HTERT RPE-1 (cell line): ENCODE measurements around the gene R3HDM2.
"Not testable (repeated sequence)": the region's sequence is repeated elsewhere in the genome, so short reads cannot be mapped to it uniquely, and the experiment has no call there.

Experiments used
- in situ Hi-C: fragments of 300-500 bp; cut with MboI; formaldehyde crosslinking; loops from 4 replicates; pipeline ENCODE4 v1.14.3; 2020; ENCODE audit warnings: low sequenced_read_pairs

Gene R3HDM2

DNA sequence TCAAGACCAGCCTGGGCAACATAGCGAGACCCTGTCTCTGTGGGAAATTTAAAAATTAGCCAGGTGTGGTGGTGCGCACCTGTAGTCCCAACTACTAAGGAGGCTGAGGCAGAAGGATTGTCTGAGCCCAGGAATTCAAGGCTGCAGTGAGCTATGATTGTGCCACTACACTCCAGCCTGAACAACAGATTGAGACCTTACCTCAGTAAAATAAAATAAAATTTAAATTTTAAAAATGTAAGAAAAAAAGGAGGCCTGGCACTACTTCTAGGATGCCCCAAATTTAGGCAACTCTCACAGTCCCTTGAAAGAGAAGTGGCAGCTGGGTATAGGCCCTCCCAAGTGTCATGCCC is 23.3 kb upstream of the R3HDM2 start:
- in situ Hi-C loops, result no loop called here

- in situ Hi-C loops, result no loop called here
Observed at GRCh38 chr12:57452937-57453509, 22.2 kb upstream of the R3HDM2 start.

DNA sequence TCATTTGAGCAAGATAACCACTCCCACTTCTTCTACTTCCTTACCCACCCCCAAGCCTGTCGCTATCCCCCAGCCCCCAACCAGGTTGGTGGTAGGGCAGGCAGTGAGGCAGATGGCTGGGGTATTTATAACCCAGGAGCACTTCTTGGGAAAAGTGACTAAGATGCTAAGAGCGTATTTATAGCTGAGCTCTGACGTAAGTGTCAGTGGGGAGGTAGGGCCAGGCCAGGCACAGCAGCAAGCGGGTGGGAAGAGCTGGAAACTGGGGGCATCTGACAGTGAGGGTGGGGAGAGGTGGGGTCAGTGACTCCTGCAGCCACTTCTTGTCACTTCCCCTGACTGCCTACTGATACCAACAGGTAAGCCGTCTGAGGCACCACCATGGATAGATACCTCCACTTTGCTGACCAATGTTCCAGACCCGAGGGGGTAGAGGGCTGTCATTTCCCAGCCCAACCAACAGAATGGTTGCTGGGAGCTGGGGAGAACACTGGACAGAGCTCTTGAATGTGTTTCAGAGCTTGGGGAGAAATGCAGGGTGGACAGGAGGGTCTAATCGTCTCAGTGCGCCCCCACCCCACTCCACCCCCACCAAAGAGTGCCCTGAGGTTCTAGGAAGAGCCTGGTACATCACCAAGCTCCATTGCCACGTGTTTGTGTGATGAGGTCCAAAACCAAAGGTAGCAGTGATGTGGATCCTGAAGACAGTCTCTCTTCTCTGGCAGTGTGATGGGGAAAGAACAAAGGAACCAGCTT is 21.5 kb upstream of the R3HDM2 start:
- in situ Hi-C loops, result no loop called here

- in situ Hi-C loops, result no loop called here
Observed at GRCh38 chr12:57451233-57451778, 20.5 kb upstream of the R3HDM2 start.

DNA sequence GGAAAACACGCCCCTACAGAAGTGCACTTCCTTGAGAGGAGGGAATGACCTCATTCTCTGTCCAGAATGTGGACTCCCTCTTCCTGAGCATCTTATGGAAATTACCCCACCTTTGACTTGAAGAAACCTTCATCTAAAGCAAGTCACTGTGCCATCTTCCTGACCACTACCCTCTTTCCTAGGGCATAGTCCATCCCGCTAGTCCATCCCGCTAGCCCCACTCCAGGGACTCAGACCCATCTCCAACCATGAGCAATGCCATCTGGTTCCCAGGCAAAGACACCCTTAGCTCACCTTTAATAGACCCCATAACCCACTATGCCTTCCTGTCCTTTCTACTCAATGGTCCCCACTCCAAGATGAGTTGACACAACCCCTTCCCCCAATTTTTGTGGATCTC is 19.2 kb upstream of the R3HDM2 start:
- in situ Hi-C loops, result no loop called here

- in situ Hi-C loops, result no loop called here
Observed at GRCh38 chr12:57449375-57449774, 18.5 kb upstream of the R3HDM2 start.

GRCh38 chr12:57448669-57449068 is 17.8 kb upstream of the R3HDM2 start:
- in situ Hi-C loops, result no loop called here

DNA sequence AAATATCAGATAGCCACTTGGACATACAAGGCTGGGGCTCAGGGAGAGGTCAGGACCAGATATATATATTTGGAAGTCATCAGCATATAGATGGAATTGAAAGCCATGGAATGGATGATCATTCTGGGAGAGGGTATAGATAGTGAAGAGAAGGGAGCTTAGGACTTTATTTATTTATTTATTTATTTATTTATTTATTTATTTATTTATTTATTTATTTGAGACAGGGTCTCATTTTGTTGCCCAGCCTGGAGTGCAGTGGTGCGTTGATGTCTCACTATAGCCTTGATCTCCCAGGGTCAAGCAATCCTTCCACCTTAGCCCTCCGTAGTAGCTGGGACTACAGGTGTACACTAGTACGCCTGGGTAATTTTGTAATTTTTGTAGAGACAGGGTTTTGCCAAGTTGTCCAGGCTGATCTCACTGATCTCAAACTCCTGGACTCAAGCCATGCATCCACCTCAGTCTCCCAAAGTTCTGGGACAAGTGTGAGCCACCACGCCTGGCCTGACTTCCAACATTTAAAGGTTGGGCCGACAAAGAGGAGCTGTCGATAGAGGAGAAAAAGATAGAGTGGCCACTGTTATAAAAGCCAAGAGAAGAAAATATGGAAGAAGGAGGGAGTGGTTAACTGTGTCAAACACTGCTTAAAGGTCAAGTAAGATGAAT is 15.6 kb upstream of the R3HDM2 start:
- in situ Hi-C loops, result no loop called here

DNA sequence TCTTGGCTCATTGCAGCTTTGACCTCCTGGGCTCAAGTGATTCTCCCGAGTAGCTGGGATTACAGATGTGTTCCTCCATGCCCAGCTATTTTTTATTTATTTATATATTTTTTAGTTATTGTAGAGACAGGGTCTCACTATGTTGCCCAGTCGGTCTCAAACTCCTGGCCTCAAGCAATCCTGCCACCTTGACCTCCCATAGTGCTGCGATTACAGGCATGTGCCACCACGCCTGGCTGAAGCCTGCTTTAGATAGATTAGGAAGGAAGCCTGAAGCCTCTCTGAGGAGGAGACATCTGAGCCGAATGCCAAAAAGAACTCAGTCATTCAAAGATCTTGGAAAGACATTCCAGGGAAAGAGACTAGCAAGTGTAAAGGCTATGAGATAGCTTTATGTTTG is 13.9 kb upstream of the R3HDM2 start:
- in situ Hi-C loops, result no loop called here

- in situ Hi-C loops, result not testable (repeated sequence)
Observed at GRCh38 chr12:57444337-57444736, 13.5 kb upstream of the R3HDM2 start.

- in situ Hi-C loops, result no loop called here
Observed at GRCh38 chr12:57441846-57442427, 11.1 kb upstream of the R3HDM2 start.

- in situ Hi-C loops, result not testable (repeated sequence)
Observed at GRCh38 chr12:57441393-57441792, 10.6 kb upstream of the R3HDM2 start.

GRCh38 chr12:57439762-57440266 is 9.0 kb upstream of the R3HDM2 start:
- in situ Hi-C loops, result no loop called here

- in situ Hi-C loops, result no loop called here
Observed at GRCh38 chr12:57438400-57438799, 7.6 kb upstream of the R3HDM2 start.

DNA sequence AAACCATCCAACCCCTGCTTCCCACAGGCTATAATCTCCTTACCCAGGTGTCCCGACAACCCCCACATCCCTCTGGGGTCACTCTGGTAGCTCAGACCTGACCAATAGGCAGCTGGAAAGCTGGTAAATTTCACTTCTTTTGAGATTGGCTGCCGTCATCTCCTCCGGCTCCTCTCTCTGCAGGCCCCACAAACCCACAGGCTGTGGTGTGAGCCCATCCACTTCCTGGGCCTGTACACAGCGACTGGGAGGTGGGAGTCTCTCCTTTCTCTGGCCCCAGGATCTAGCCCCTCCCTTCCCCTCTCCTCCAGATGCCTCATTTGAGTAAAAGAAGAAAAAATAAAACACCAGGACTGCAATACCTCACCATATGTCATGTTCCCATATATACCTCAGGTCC is 4.5 kb upstream of the R3HDM2 start:
- in situ Hi-C loops, result no loop called here

DNA sequence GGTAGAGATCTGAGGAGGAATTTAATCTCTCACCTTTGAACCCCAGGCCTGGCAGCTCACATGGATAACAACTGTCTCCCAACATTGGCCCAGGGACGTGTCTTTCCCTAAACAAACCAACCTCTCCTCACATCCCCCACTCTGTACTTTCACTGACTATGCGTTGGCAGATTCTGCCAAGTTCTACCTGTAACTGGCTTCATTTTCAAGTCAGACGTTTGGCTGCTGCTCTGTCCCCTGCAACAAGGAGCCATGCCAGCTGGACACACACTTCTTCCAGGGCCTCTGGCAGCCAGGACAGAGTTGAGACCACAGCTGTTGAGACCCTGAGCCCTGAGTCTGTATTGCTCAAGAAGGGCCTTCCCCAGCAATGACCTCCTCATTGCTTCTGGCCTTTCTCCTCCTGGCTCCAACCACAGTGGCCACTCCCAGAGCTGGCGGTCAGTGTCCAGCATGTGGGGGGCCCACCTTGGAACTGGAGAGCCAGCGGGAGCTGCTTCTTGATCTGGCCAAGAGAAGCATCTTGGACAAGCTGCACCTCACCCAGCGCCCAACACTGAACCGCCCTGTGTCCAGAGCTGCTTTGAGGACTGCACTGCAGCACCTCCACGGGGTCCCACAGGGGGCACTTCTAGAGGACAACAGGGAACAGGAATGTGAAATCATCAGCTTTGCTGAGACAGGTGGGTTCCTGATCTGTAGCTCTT is 3.8 kb upstream of the R3HDM2 start, which contains the start of gene INHBC:
Gene INHBC, plus strand, starts transcription at position 268 of the 707 bp plus-strand sequence. Its CDS starts 103 bp downstream, at position 371.
- in situ Hi-C loops, result no loop called here

GRCh38 chr12:57433370-57433769 is 2.5 kb upstream of the R3HDM2 start:
- in situ Hi-C loops, result no loop called here

GRCh38 chr12:57431654-57432188 is 878 bp upstream of the R3HDM2 start:
- in situ Hi-C loops, result no loop called here

- in situ Hi-C loops, result no loop called here
Observed at GRCh38 chr12:57430112-57430930, 522 bp downstream of the R3HDM2 start.
